GM18511 (cell line): ENCODE data around the gene PIP5K1B.

Experiments used
- ATAC-seq: cut with Tn5 transposase; IDR thresholded peaks from one replicate; pipeline ENCODE4 v1.9.1; 2021; ENCODE audit warnings: mild to moderate bottlenecking, moderate library complexity; ENCODE audit not compliant: unreplicated experiment

The PIP5K1B gene

DNA sequence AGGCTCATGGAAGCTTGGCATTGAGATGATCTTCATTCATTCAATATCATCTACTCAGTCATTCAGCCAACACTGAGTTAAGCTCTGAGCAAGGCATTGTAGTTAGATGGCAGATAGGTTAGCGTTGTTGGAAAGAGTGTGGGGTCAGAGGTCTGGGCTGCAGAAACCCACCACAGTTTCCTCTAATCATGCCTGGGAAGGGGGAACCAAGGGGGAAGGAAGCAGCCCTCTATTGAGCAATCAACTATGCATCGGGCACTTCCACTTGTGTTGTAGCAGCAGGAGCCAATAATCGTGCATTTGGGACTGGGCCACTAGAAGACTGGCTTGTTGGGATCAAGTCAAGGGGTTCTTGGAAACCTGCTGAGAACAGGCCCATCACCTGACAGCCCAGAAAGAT is 139.1 kb downstream of the PIP5K1B start:
- no peak for ATAC-seq

GRCh38 chr9:68844631-68845612 is 139.9 kb downstream of the PIP5K1B start:
- no peak for ATAC-seq

- peak; percentile 53 for ATAC-seq
These were observed 142.7 kb downstream of the PIP5K1B start for GRCh38 chr9:68847765-68848164.

DNA sequence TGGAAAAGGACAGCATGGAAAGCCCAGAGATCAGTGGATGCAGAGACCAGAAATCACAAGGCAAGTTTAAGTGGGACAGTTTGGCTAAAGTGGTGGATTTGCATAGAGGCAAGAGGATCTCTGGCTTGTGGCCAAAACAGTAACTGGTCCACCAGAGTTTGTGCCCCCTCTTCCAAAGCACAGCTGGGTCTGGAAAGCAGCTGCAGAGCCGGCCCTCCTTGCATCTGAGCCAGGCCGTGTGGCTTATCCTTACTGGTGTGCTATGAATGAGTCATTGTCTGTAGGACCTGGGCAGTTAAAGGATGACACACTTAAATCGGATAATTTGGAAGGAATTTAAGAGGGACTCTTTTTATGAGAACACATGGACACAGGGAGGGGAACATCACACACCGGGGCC is 146.6 kb downstream of the PIP5K1B start:
- no peak for ATAC-seq

GRCh38 chr9:68852941-68853340 is 147.9 kb downstream of the PIP5K1B start:
- no peak for ATAC-seq

DNA sequence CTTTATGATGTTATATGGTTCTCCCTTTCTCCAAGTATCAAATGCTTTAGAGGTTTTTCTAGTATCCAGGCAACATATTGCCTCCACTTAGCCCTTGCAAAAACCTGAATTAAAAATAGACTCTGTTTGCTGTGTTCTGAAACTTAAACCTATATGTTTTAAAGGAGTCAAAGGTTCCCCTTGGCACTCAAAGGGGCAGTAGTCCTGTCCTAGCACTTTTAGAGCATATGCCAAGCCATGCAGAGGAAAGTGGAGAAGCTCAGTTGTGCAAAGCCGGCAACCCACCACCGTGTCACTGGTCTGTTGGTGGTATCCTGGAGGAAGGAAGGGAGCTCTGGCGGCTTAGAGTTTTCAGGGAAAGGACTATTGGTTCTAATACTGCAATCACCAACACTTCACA is 154.3 kb downstream of the PIP5K1B start:
- no peak for ATAC-seq

GRCh38 chr9:68860419-68860818 is 155.4 kb downstream of the PIP5K1B start:
- no peak for ATAC-seq

DNA sequence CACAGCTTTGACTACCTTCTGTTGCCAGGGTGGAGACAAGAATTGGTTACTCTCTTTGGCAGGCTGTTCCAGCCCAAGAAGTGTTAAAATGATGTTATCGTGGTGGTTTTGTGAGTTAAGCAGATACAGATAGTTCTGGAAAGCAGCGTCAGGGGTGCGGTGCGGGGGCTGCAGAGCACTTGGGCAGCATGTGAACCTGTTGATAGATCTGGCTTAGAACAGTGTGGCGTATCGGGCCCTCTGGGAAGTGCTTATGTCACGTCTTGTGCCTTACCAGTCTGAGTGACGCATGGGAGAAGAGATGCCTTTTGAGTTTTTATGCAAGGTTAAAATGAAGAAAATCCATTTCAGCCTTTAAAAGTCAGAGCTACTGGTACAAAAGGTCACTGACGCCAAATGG is 156.4 kb downstream of the PIP5K1B start:
- ATAC-seq = no peak

- no peak for ATAC-seq
These were observed 162.0 kb downstream of the PIP5K1B start for GRCh38 chr9:68867066-68867465.

GRCh38 chr9:68869022-68869421 is 164.0 kb downstream of the PIP5K1B start:
- no peak for ATAC-seq

- ATAC-seq = no peak
These were observed 165.0 kb downstream of the PIP5K1B start for GRCh38 chr9:68870086-68870485.

DNA sequence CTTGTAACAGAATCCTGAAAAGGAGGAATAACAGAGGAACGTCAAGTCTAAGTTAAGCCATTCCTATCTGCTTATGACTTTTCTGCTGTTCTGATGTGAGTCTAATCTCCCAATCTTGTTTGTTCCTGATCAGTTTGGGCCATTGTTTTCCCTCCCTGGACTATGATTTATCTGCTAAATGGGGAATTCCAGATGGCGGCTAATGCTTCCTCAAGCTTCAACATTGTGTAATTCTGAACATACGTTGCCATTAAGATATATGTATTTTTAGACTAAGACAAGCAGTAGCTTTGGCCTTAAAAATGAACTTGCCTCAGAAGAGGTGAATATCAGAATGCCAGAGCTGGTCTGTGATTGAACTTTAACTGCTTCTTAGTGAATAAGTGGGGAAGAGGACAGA is 166.2 kb downstream of the PIP5K1B start:
- no peak for ATAC-seq

DNA sequence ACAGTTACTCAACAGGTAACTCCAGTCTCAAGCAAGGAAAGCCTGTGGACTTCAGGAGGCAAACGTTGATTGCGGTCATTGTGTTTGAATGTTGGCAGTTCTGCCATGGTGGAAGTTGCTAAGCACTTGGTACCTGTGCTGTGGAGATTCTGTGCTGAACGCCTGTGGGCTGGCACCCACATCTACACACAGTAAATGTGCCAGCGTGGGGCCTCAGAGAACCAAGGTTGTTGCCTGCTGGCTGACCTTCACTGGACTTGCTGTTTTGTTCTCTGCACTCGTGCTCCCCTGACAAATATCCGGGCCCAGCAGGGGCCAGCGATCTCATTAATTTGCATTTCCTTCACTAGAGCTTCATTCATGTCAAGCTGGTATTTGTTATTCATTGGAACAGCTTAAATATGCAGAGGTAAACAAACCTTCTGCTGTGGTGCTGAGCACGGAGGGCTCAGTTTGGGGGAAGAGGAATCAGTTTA is 167.0 kb downstream of the PIP5K1B start:
- ATAC-seq = no peak

DNA sequence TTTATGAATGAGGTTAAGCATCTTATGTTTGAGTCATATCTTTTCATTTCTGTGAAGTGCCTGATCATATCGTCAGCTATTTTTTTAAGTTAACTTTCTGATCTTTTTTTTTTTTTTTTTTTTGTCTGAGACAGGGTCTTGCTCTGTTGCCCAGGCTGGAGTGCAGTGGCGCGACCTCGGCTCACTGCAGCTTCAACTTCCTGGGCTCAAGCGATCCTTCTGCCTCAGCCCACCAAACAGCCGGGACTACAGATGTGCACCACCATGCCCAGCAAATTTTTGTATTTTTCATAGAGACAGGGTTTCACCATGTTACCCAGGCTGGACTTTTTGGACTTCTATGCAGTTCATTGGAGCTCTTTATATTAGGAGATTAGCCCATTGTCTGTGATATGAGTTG is 168.1 kb downstream of the PIP5K1B start:
- no peak for ATAC-seq

- no peak for ATAC-seq
These were observed 171.2 kb downstream of the PIP5K1B start for GRCh38 chr9:68876273-68876672.

DNA sequence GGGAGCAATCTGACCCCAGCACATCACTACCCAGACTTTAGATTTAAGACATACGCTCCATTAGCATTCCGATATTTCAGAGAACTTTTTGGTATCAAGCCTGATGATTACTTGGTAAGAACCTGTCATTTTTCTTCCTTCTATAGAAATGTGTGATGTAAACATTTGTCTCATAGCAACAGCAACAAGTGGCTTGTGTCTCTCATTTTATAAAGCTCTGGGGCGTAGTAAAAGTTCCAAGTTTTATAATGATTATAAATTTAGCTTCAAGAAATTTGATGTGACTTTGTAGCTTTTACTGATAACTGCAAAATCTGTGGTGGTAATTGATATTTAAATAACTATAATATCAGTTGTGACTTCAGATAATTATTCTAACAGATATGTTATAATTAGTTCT is 171.6 kb downstream of the PIP5K1B start:
- ATAC-seq = no peak

GRCh38 chr9:68877219-68877618 is 172.2 kb downstream of the PIP5K1B start:
- no peak for ATAC-seq

DNA sequence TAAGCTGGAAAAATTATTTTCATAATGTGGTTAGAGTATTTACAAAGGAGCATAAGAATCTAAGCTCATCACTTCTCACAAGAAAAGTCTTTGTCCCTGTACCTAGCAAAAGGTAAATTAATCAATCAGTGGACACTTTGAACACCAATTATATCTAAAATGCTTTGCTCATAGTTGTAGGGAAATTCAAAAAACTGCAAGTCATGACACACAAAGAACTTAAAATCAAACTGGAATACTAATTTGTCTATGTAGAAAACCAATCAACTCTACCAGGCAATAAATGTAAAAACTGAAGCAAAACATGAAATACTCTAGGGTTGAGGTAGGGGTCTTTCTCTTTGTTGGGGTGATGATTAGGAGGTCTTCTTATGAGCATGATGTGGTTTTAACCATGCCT is 173.4 kb downstream of the PIP5K1B start:
- ATAC-seq = no peak

GRCh38 chr9:68883224-68883623 is 178.2 kb downstream of the PIP5K1B start:
- ATAC-seq = no peak

DNA sequence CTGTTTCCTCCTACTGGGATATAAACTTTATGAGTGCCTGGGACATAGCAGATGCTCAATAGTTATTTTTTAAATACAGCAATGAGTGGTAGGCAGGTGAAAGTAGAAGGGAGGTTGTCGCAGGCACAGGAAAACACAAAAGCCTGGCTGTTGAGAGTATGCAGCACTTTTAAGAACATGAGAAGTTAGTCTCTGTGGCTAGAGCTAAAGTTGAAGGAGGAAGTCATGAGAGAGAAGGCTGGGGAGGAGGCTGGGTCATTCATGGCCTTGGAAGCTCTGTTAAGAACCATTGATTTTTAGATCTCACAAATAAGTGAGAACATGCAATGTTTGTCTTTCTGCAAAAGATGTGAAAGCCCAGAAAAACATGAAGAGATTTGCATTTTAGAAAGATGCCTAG is 182.2 kb downstream of the PIP5K1B start:
- ATAC-seq = no peak

GRCh38 chr9:68894502-68894901 is 189.5 kb downstream of the PIP5K1B start:
- ATAC-seq = no peak

DNA sequence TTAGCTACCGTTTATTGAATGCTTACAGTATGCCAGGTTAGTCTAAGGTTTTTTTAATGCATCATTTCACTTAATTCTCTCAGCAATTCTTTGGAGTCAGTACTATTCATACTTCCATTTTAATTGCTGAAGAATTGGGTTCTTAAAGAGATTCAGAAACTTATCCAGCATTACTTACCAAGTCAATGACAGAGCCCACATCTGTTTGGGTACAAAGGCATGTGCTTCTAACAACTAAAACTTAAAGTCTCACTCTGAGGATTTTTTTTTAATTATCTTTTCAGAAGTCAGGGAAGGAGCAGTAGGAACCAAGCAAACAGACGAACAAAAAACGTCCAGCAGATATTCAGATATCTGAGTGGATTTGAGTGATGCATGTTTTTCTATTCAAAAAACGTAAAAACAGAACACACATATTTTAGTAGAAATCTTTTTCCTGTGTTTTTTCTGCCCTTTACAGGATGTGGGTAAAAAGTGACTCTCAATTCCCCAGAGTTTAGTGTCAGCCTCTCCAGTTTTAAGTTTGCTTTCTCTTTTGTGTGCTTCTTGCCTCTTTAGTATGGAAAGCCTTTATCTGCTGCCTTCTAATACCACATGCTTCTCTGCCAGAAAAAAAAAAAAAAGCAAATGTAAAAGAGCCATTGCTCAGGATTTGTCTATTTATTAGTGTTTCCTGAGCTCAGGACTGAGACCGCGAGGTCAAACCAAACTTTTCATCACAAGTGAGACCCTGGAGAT is 190.9 kb downstream of the PIP5K1B start:
- ATAC-seq = peak; percentile 95
